GM18505 (cell line): ENCODE measurements around the gene MAPK8IP2.
"Not testable (repeated sequence)": the region's sequence is repeated elsewhere in the genome, so short reads cannot be mapped to it uniquely, and the experiment has no call there.

Experiments
- ATAC-seq: cut with Tn5 transposase; IDR thresholded peaks from one replicate; pipeline ENCODE4 v1.9.1; 2021; ENCODE audit not compliant: unreplicated experiment
- POLR2A ChIP-seq: IDR thresholded peaks from 4 replicates; pipeline ENCODE4 v1.6.1; 2011; ENCODE audit warnings: borderline replicate concordance; ENCODE audit not compliant: insufficient read depth, insufficient read length; ENCODE audit errors: extremely low read depth

MAPK8IP2 gene

GRCh38 chr22:50599816-50600455 is 657 bp upstream of the MAPK8IP2 start:
- no peak for ATAC-seq
- TF ChIP-seq POLR2A, result no peak

- no peak for TF ChIP-seq POLR2A
- no peak for ATAC-seq
Observed at GRCh38 chr22:50600967-50601668, 525 bp downstream of the MAPK8IP2 start.

GRCh38 chr22:50601669-50602337 is 1.2 kb downstream of the MAPK8IP2 start:
- no peak for ATAC-seq
- no peak for TF ChIP-seq POLR2A

- ATAC-seq, result no peak
- TF ChIP-seq POLR2A, result no peak
Observed at GRCh38 chr22:50602338-50602700, 1.7 kb downstream of the MAPK8IP2 start.

- no peak for ATAC-seq
- no peak for TF ChIP-seq POLR2A
Observed at GRCh38 chr22:50603511-50604255, 3.1 kb downstream of the MAPK8IP2 start.

- ATAC-seq, result no peak
- no peak for TF ChIP-seq POLR2A
Observed at GRCh38 chr22:50604256-50605001, 3.8 kb downstream of the MAPK8IP2 start.

GRCh38 chr22:50605002-50605612 is 4.5 kb downstream of the MAPK8IP2 start:
- no peak for ATAC-seq
- TF ChIP-seq POLR2A, result no peak

GRCh38 chr22:50605613-50606074 is 5.1 kb downstream of the MAPK8IP2 start:
- ATAC-seq, result no peak
- TF ChIP-seq POLR2A, result no peak

GRCh38 chr22:50606165-50606945 is 5.8 kb downstream of the MAPK8IP2 start:
- ATAC-seq, result no peak
- no peak for TF ChIP-seq POLR2A

- TF ChIP-seq POLR2A, result no peak
- ATAC-seq, result no peak
Observed at GRCh38 chr22:50606946-50607658, 6.5 kb downstream of the MAPK8IP2 start.

- ATAC-seq, result no peak
- TF ChIP-seq POLR2A, result no peak
Observed at GRCh38 chr22:50607659-50608020, 7.0 kb downstream of the MAPK8IP2 start.

- ATAC-seq, result not testable (repeated sequence)
Observed at GRCh38 chr22:50608058-50608840, 7.7 kb downstream of the MAPK8IP2 start.
